Measurements from ENCODE around the gene SPAG16. TPM values are rescaled to one million over a fixed set of nuclear protein-coding genes. Genes with fewer than 3 reads are reported as not detected.
A peak's percentile ranks its signal among the peaks of the same experiment; 100 is the strongest.

The SPAG16 gene
- polyA plus RNA-seq, 2 of the 4 experiments (the other 2 are of a cell fraction) = 19.1 to 27.6 TPM

DNA sequence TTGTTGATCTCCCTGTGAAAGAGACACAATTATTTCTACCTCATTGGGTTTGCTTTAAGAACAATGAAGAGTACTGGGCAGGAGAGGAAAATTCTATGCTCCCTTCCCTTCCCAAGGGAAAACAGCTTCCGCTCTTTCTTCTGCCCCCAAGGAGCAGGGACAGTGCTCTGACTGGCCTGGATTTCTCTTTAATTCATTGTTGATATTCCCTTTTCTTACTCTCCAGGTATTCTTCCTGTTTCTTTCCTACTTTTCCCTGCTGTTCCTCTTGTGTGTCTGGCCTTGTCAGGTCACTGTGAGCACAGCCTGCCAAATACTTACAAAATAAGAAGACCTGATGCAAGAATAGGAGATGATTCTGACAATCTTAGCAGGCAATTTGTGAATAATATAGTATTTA, 49.6 kb upstream of the SPAG16 start:
- Histone ChIP-seq H3K4me1 (peaks cover 24% of the 10 kb centered on the region), H3K4me3 (no peak overlapping the region), H3K4me2 (no peak overlapping the region), H3K27ac (peak overlapping the region in 1 of 2 experiments; percentile 52; a peak in 1 of 6 replicates), H3K9me3 (no peaks in the 10 kb centered on the region)
- 100% methylated on average over 1 of the region's 1 CpG for WGBS (ENCODE audit: missing lambda C conversion rate)
- ChIA-PET POLR2A (no interaction called here), CTCF (no interaction called here)
- DNase-seq (ENCODE audit: low read depth in 1 of 2, low spot score in 1 of 2) (no peak), FAIRE-seq (no peak), ATAC-seq (no peak)
- no peak for TF ChIP-seq BHLHE40 (IDR thresholded peaks at IDR 0.05; ENCODE audit: low read depth, low read length)
- TF ChIP-seq CHD2 (IDR thresholded peaks at IDR 0.05; ENCODE audit: low read length, partially characterized antibody) = no peak
- TF ChIP-seq POLR2A (IDR thresholded peaks at IDR 0.05; ENCODE audit: low read length) = no peak
- TF ChIP-seq RFX5 (IDR thresholded peaks at IDR 0.05) = no peak
- TF ChIP-seq HOXB5 (CRISPR knock-in tag; IDR thresholded peaks at IDR 0.05) = no peak
- TF ChIP-seq, protein P1, sequence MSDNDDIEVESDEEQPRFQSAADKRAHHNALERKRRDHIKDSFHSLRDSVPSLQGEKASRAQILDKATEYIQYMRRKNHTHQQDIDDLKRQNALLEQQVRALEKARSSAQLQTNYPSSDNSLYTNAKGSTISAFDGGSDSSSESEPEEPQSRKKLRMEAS (IDR thresholded peaks at IDR 0.05) = no peak
- TF ChIP-seq MAZ (IDR thresholded peaks at IDR 0.05; ENCODE audit: borderline replicate concordance, low read depth, low read length) = no peak
- TF ChIP-seq RNF2 (IDR thresholded peaks at IDR 0.05; ENCODE audit: borderline replicate concordance, low read depth) = no peak
- TF ChIP-seq EHMT2 (IDR thresholded peaks at IDR 0.05; ENCODE audit: low read depth) = no peak
- TF ChIP-seq, protein P2, sequence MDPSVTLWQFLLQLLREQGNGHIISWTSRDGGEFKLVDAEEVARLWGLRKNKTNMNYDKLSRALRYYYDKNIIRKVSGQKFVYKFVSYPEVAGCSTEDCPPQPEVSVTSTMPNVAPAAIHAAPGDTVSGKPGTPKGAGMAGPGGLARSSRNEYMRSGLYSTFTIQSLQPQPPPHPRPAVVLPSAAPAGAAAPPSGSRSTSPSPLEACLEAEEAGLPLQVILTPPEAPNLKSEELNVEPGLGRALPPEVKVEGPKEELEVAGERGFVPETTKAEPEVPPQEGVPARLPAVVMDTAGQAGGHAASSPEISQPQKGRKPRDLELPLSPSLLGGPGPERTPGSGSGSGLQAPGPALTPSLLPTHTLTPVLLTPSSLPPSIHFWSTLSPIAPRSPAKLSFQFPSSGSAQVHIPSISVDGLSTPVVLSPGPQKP (IDR thresholded peaks at IDR 0.05; ENCODE audit: low read depth, low read length) = no peak
- TF ChIP-seq SREBF2 (IDR thresholded peaks at IDR 0.05) = no peak

DNA sequence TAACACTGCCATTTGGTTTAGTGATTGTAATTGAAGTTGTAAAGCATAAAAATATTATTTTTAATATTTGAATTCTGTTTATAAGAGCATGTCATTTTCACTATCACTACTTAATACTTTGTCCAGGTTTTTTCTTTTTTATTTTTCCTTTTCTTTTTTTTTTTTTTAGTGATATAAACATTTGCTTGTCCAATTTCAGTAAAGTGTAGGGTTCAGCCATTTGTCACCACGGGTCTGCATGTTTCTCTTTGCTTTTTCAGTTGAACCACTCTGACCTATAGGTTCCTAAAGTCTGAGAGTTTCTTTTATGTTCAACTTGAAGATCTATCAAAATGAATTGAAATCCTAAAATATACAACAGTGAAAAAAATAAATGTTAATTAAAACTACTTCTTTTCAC, 48.5 kb upstream of the SPAG16 start:
- ChIA-PET CTCF (no interaction called here), POLR2A (no interaction called here)
- Histone ChIP-seq H3K27ac (no peak overlapping the region), H3K4me1 (peaks cover 27% of the 10 kb centered on the region), H3K4me2 (no peak overlapping the region), H3K9me3 (no peaks in the 10 kb centered on the region), H3K4me3 (no peak overlapping the region)
- ATAC-seq (no peak), FAIRE-seq (no peak), DNase-seq (ENCODE audit: low read depth in 1 of 2, low spot score in 1 of 2) (no peak)
- WGBS (ENCODE audit: missing lambda C conversion rate) = 38% methylated on average over 1 of the region's 1 CpG
- TF ChIP-seq CHD2 (IDR thresholded peaks at IDR 0.05; ENCODE audit: low read length, partially characterized antibody) = no peak
- TF ChIP-seq, protein P2 (IDR thresholded peaks at IDR 0.05; ENCODE audit: low read depth, low read length) = no peak
- no peak for TF ChIP-seq NR3C1 (IDR thresholded peaks at IDR 0.05)
- TF ChIP-seq RAD21 (conservative IDR thresholded peaks at IDR 0.05 in 1 of 2, IDR thresholded peaks at IDR 0.05 in 1 of 2) = no peak
- TF ChIP-seq EHMT2 (IDR thresholded peaks at IDR 0.05; ENCODE audit: low read depth) = no peak
- TF ChIP-seq TFCP2L1 (CRISPR knock-in tag; IDR thresholded peaks at IDR 0.05) = no peak
- no peak for TF ChIP-seq SREBF2 (IDR thresholded peaks at IDR 0.05)
- no peak for TF ChIP-seq KDM1A (IDR thresholded peaks at IDR 0.05; ENCODE audit: low read depth)
- TF ChIP-seq CBX2 (IDR thresholded peaks at IDR 0.05; ENCODE audit: borderline replicate concordance, low read depth) = no peak
- no peak for TF ChIP-seq FOSL2 (IDR thresholded peaks at IDR 0.05)
- TF ChIP-seq FOSL2 (CRISPR knock-in tag; IDR thresholded peaks at IDR 0.05) = no peak
- no peak for TF ChIP-seq ESRRA (IDR thresholded peaks at IDR 0.05; ENCODE audit: borderline replicate concordance, low read length)
- TF ChIP-seq FOXS1 (CRISPR knock-in tag; IDR thresholded peaks at IDR 0.05) = no peak
- TF ChIP-seq RARB (CRISPR knock-in tag; IDR thresholded peaks at IDR 0.05) = no peak
- TF ChIP-seq MAFK (IDR thresholded peaks at IDR 0.05; ENCODE audit: partially characterized antibody) = no peak
- TF ChIP-seq NPAS2 (CRISPR knock-in tag; IDR thresholded peaks at IDR 0.05; ENCODE audit: borderline replicate concordance) = no peak

DNA sequence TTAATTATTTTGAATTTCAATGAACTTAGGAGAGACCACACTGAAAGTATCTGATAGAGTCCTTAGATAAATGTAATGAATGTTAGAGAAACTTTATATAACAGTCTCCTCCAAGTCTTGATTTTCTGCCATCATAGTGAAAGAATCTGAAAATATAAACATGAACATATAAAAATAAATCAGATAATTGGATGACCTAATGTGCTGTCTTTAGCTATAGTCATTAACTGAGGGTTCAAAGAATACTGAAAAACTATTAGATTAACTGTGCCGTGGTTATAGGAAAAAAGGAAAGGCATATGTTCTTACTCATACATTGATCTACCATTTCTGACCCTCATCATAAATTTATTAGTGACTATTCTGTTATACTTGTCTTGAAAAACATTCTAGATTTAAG, 47.0 kb upstream of the SPAG16 start:
- H3K4me2 ChIP-seq = no peak overlapping the region
- H3K4me3 ChIP-seq = no peak overlapping the region
- 97% methylated on average over 1 of the region's 1 CpG for WGBS (ENCODE audit: missing lambda C conversion rate)
- ChIA-PET CTCF (no interaction called here), POLR2A (no interaction called here)
- peaks cover 27% of the 10 kb centered on the region for H3K4me1 ChIP-seq
- no peak for ATAC-seq
- no peak for DNase-seq (ENCODE audit: low read depth in 1 of 2, low spot score in 1 of 2)
- FAIRE-seq = no peak
- no peaks in the 10 kb centered on the region for H3K9me3 ChIP-seq
- peak overlapping the region; percentile 40 to 59; a peak in 2 of 6 replicates for H3K27ac ChIP-seq
- TF ChIP-seq ESRRA (IDR thresholded peaks at IDR 0.05; ENCODE audit: borderline replicate concordance, low read length) (no peak), FOXS1 (CRISPR knock-in tag; IDR thresholded peaks at IDR 0.05) (no peak), KDM1A (IDR thresholded peaks at IDR 0.05; ENCODE audit: low read depth) (no peak), CHD4 (IDR thresholded peaks at IDR 0.05; ENCODE audit: borderline replicate concordance) (no peak), EHF (CRISPR knock-in tag; IDR thresholded peaks at IDR 0.05) (no peak), MAZ (IDR thresholded peaks at IDR 0.05; ENCODE audit: borderline replicate concordance, low read depth, low read length) (no peak), CBX8 (IDR thresholded peaks at IDR 0.05) (no peak), JUN (IDR thresholded peaks at IDR 0.05) (no peak), SREBF2 (IDR thresholded peaks at IDR 0.05) (no peak), JUNB (IDR thresholded peaks at IDR 0.05) (no peak)
- TF ChIP-seq, protein P3, sequence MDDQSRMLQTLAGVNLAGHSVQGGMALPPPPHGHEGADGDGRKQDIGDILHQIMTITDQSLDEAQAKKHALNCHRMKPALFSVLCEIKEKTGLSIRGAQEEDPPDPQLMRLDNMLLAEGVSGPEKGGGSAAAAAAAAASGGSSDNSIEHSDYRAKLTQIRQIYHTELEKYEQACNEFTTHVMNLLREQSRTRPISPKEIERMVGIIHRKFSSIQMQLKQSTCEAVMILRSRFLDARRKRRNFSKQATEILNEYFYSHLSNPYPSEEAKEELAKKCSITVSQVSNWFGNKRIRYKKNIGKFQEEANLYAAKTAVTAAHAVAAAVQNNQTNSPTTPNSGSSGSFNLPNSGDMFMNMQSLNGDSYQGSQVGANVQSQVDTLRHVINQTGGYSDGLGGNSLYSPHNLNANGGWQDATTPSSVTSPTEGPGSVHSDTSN (IDR thresholded peaks at IDR 0.05) = no peak
- TF ChIP-seq, protein P4, sequence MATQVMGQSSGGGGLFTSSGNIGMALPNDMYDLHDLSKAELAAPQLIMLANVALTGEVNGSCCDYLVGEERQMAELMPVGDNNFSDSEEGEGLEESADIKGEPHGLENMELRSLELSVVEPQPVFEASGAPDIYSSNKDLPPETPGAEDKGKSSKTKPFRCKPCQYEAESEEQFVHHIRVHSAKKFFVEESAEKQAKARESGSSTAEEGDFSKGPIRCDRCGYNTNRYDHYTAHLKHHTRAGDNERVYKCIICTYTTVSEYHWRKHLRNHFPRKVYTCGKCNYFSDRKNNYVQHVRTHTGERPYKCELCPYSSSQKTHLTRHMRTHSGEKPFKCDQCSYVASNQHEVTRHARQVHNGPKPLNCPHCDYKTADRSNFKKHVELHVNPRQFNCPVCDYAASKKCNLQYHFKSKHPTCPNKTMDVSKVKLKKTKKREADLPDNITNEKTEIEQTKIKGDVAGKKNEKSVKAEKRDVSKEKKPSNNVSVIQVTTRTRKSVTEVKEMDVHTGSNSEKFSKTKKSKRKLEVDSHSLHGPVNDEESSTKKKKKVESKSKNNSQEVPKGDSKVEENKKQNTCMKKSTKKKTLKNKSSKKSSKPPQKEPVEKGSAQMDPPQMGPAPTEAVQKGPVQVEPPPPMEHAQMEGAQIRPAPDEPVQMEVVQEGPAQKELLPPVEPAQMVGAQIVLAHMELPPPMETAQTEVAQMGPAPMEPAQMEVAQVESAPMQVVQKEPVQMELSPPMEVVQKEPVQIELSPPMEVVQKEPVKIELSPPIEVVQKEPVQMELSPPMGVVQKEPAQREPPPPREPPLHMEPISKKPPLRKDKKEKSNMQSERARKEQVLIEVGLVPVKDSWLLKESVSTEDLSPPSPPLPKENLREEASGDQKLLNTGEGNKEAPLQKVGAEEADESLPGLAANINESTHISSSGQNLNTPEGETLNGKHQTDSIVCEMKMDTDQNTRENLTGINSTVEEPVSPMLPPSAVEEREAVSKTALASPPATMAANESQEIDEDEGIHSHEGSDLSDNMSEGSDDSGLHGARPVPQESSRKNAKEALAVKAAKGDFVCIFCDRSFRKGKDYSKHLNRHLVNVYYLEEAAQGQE (IDR thresholded peaks at IDR 0.05) = no peak

All from A549 (cell line).